AG09309 (cell line): Measurements from ENCODE around the gene FLOT1.

Experiments used
- DNase-seq: peaks from one replicate; pipeline ENCODE4 v3.0.0-alpha.2; 2010; ENCODE audit warnings: low read depth
- H3K4me3 ChIP-seq: 2 replicates; pipeline ENCODE4 v1.5.1; 2011; ENCODE audit warnings: mild to moderate bottlenecking, low read depth, low read length, moderate library complexity; ENCODE audit not compliant: control insufficient read depth
- CTCF ChIP-seq: IDR thresholded peaks from 2 replicates; pipeline ENCODE4 v1.5.1; 2011; ENCODE audit warnings: mild to moderate bottlenecking, low read depth, low read length, inconsistent platforms; ENCODE audit not compliant: insufficient read depth, control insufficient read depth; ENCODE audit errors: missing control alignments

Gene FLOT1

DNA sequence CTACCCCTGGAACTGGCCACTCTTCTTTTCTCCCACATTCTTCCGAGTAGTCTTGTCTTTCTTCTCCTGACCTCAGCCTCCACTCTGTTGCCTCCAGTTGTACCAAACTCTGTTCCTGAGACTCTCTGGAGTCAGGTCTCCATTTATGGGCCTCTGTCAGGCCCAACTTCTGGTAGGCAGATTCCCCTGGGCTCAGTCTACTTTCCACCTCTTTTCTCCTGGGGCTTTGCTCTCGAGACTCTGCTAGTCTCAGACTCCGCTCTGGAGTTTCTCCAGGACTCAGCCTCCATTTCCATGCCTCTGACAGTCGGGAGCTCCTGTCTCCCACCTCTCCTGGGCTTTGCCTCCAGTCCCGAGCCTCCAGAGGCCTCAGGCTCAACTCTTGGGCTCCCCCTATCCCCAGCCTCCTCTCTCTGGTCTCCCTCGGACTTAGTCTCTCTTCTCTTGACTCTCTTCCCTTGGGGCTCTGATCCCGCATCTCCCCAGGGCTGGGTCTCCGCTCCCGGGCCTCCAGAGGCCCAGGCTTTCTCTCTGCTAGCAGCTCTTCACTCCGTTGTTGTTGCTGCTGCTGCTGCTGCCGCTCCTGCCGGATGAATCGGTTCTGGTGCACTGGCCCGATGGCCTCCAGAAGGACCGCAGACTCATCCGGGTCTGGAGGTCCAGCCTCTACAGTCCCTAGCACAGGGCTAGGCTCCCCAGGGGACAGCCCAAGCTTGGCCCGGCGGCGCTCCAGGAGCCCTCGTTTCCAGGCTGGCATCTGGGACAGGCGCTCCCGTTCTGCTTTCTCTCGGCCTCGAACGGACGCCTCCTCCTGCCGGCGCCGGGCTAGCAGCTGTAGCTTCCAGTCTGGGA lies 57.1 kb downstream of the FLOT1 start:
- H3K4me3 ChIP-seq = peak overlapping the region; percentile 89
- TF ChIP-seq CTCF = peak; percentile 27
- DNase-seq = no peak

GRCh38 chr6:30684386-30685156 lies 57.9 kb downstream of the FLOT1 start:
- no peak for TF ChIP-seq CTCF
- H3K4me3 ChIP-seq = peak overlapping the region; percentile 89
- no peak for DNase-seq

DNA sequence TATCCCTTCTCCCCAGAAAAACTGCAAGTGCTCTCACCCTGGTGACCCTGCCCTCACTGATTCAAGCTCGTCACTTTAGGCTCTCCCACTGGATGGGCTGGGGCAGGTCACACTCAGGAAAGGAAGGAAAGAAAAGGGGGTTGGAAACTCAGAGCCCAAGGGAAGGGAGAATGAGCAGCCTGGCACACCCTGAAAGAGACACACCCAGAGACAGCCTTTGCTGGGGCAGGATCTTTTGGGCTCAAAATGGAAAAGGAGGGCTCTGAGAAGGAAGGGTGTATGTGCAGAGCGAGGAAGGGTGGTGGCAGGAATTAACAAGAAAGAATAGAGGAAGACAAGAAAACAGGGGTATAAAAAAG lies 58.5 kb downstream of the FLOT1 start:
- no peak for DNase-seq
- TF ChIP-seq CTCF = no peak
- peak overlapping the region; percentile 89 for H3K4me3 ChIP-seq

- no peak for TF ChIP-seq CTCF
- DNase-seq = no peak
- peak overlapping the region; percentile 89 for H3K4me3 ChIP-seq
Measured at GRCh38 chr6:30683183-30683979, 59.1 kb downstream of the FLOT1 start.

DNA sequence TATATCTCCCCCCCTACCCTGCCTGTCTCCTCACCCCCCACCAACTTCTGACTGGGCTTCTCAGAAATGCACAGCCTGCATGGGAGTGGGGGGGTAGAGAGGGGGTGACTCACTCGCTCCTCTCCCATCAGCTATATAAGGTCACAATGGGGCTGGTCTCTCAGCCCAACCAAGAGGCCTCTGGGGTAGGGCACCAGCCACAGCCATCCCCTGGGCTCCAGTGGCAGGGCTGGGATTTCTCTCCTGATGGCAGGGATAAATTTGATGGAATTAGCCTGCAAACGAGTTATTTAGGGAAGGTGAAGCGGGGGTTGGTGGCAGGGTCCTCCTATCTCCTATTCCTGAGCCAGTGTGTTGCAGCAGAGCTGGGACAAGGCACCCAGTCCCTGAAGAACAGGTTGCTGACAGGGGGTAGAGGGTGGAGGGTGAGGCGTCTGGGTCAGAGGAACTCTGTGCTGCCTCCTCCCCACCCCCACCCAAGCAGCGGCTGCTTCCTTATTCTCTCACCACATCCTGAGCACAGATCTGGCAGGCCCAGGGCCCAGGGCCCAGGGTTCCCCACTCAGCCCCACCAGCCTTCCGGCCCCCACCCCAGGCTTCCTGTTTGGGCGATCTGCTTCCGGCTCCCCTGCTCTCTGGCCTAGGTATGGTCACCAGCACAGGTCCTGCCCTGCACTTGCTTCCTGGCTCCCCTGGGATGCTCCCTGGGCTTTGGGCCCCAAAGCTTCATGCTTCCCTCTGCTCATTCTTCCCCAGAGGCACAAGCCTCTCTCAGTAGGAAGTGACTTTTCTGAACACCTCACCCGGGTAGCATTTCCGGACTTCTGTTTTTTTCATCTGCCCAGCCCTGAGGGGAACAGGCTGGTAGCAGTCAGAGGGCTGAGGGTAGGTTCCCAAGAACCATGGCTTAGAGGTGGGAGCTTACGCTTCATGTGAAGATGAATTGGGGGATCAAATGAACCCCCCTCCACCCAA lies 60.1 kb downstream of the FLOT1 start:
- TF ChIP-seq CTCF = no peak
- H3K4me3 ChIP-seq = peak overlapping the region; percentile 89
- peak; percentile 48 for DNase-seq
